GM23248 (cell line): Measurements from ENCODE around the gene CBFA2T3. TPM values are rescaled to one million over a fixed set of nuclear protein-coding genes. Genes with fewer than 3 reads are reported as not detected.

Experiments
- DNase-seq: peaks from one replicate; pipeline ENCODE4 v3.0.0-alpha.2; 2015
- H2AFZ ChIP-seq: fragments of 200-600 bp; sonication (generic); 2 replicates; pipeline ENCODE4 v1.6.1; 2016; ENCODE audit warnings: antibody characterized with exemption
- H3F3A ChIP-seq: fragments of 200-600 bp; sonication (generic); 2 replicates; pipeline ENCODE4 v1.6.1; 2016; ENCODE audit warnings: mild to moderate bottlenecking, antibody characterized with exemption, mixed run types; ENCODE audit not compliant: insufficient read depth
- H3K27ac ChIP-seq: fragments of 200-600 bp; sonication (generic); 2 replicates; pipeline ENCODE4 v1.5.1; 2016; ENCODE audit warnings: mild to moderate bottlenecking
- H3K27me3 ChIP-seq: fragments of 200-600 bp; sonication (generic); replicated peaks from 2 replicates; pipeline ENCODE4 v1.6.1; 2016; ENCODE audit warnings: mild to moderate bottlenecking; ENCODE audit not compliant: insufficient read depth
- H3K36me3 ChIP-seq: fragments of 200-600 bp; sonication (generic); 2 replicates; pipeline ENCODE4 v1.6.1; 2016; ENCODE audit warnings: low read depth, mild to moderate bottlenecking
- H3K4me1 ChIP-seq: fragments of 200-600 bp; sonication (generic); 2 replicates; pipeline ENCODE4 v1.6.1; 2016; ENCODE audit warnings: mild to moderate bottlenecking; ENCODE audit not compliant: insufficient read depth
- H3K4me2 ChIP-seq: fragments of 200-600 bp; sonication (generic); one replicate; pipeline ENCODE4 v1.6.1; 2016; ENCODE audit warnings: mild to moderate bottlenecking; ENCODE audit not compliant: unreplicated experiment
- H3K4me3 ChIP-seq: fragments of 200-600 bp; sonication (generic); 2 replicates; pipeline ENCODE4 v1.5.1; 2016; ENCODE audit warnings: mild to moderate bottlenecking
- H3K79me2 ChIP-seq: fragments of 200-600 bp; sonication (generic); 2 replicates; pipeline ENCODE4 v1.6.1; 2016; ENCODE audit warnings: mild to moderate bottlenecking; ENCODE audit not compliant: insufficient read depth
- H3K9ac ChIP-seq: fragments of 200-600 bp; sonication (generic); 2 replicates; pipeline ENCODE4 v1.6.1; 2016; ENCODE audit warnings: mild to moderate bottlenecking
- H3K9me2 ChIP-seq: fragments of 200-600 bp; sonication (generic); 2 replicates; pipeline ENCODE4 v1.6.1; 2016; ENCODE audit warnings: mixed run types, mild to moderate bottlenecking, moderate library complexity; ENCODE audit not compliant: insufficient read depth
- H3K9me3 ChIP-seq: fragments of 200-600 bp; sonication (generic); one replicate; pipeline ENCODE4 v1.6.1; 2017; ENCODE audit warnings: low read depth
- H4K20me1 ChIP-seq: fragments of 200-600 bp; sonication (generic); 2 replicates; pipeline ENCODE4 v1.6.0; 2016; ENCODE audit not compliant: insufficient read depth
- EZH2 ChIP-seq: fragments of 200-600 bp; sonication (generic); IDR thresholded peaks from 2 replicates; pipeline ENCODE4 v1.6.1; 2018; ENCODE audit warnings: antibody characterized with exemption, mild to moderate bottlenecking; ENCODE audit not compliant: insufficient read depth, poor library complexity, severe bottlenecking
- EZH2phosphoT487 ChIP-seq: fragments of 200-600 bp; sonication (generic); IDR thresholded peaks from 2 replicates; pipeline ENCODE4 v1.6.1; 2018; ENCODE audit warnings: antibody characterized with exemption, moderate library complexity, mild to moderate bottlenecking, low read depth; ENCODE audit not compliant: insufficient read depth
- WGBS, 2 experiments: methylation state at CpG; one replicate each; pipeline ENCODE4 v1.1.6; 2015 to 2017; ENCODE audit warnings: low lambda C conversion rate in 2 of 2, low coverage in 1 of 2; ENCODE audit errors: missing lambda C conversion rate in 2 of 2; 5-methylcytosine and 5-hydroxymethylcytosine counted together
- in situ Hi-C: fragments of 300-500 bp; cut with MboI; formaldehyde crosslinking; loops from 2 replicates; pipeline ENCODE4 v1.15.0; 2020
- polyA plus RNA-seq: library from polyadenylated mRNA; unstranded; fragments of >200 nt; fragmentation: Nextera tagmentation; extraction: Ambion mirVana; gene quantifications from 2 replicates; pipeline ENCODE4 v1.2.1, GENCODE V29; 2016
- total RNA-seq: library from RNA; depleted of rRNA; stranded (reverse); fragments of >200 nt; shearing (Covaris generic); gene quantifications from 2 replicates; pipeline ENCODE4 v1.2.3, GENCODE V29; 2014

Gene CBFA2T3
- total and polyA plus RNA-seq, 2 experiments from 2014 or later: not detected

GRCh38 chr16:88886845-88887521, 90.0 kb downstream of the CBFA2T3 start:
- in situ Hi-C loops: no loop called here
- Histone ChIP-seq H3K9ac (no peak overlapping the region), H4K20me1 (no peaks in the 10 kb centered on the region), H3K9me2 (no peaks in the 10 kb centered on the region), H3F3A (no peaks in the 10 kb centered on the region), H3K4me1 (no peaks in the 10 kb centered on the region), H3K79me2 (no peaks in the 10 kb centered on the region), H2AFZ (no peak overlapping the region), H3K4me3 (no peak overlapping the region), H3K27ac (no peak overlapping the region), H3K27me3 (no peaks in the 10 kb centered on the region), H3K36me3 (no peaks in the 10 kb centered on the region), H3K9me3 (no peaks in the 10 kb centered on the region), H3K4me2 (no peak overlapping the region)
- no peak for DNase-seq
- TF ChIP-seq EZH2phosphoT487 (no peak), EZH2 (no peak)
- 58 to 61% methylated on average over 33 to 39 of the region's 39 CpGs for WGBS, 2 experiments

- Histone ChIP-seq H3K4me2 (no peak overlapping the region), H3K4me1 (no peaks in the 10 kb centered on the region), H3F3A (no peaks in the 10 kb centered on the region), H3K27ac (no peak overlapping the region), H3K4me3 (no peak overlapping the region), H3K9me3 (no peaks in the 10 kb centered on the region), H4K20me1 (no peaks in the 10 kb centered on the region), H3K9ac (no peak overlapping the region), H3K79me2 (no peaks in the 10 kb centered on the region), H3K36me3 (no peaks in the 10 kb centered on the region), H3K9me2 (no peaks in the 10 kb centered on the region), H2AFZ (no peak overlapping the region), H3K27me3 (no peaks in the 10 kb centered on the region)
- WGBS, 2 experiments: 84 to 91% methylated on average over 13 to 15 of the region's 15 CpGs
- in situ Hi-C loops: no loop called here
- no peak for TF ChIP-seq EZH2
- no peak for TF ChIP-seq EZH2phosphoT487
- DNase-seq: no peak
Observed at GRCh38 chr16:88886420-88886844, 90.6 kb downstream of the CBFA2T3 start.

- TF ChIP-seq EZH2 (no peak), EZH2phosphoT487 (no peak)
- Histone ChIP-seq H3K27me3 (no peaks in the 10 kb centered on the region), H3K9ac (no peak overlapping the region), H3K4me1 (no peaks in the 10 kb centered on the region), H2AFZ (no peak overlapping the region), H3K9me3 (no peaks in the 10 kb centered on the region), H4K20me1 (no peaks in the 10 kb centered on the region), H3K9me2 (no peaks in the 10 kb centered on the region), H3K79me2 (no peaks in the 10 kb centered on the region), H3K27ac (no peak overlapping the region), H3K36me3 (no peaks in the 10 kb centered on the region), H3F3A (no peaks in the 10 kb centered on the region), H3K4me3 (no peak overlapping the region), H3K4me2 (no peak overlapping the region)
- WGBS, 2 experiments: 82 to 84% methylated on average over 25 to 28 of the region's 28 CpGs
- in situ Hi-C loops: no loop called here
- no peak for DNase-seq
Observed at GRCh38 chr16:88885693-88886280, 91.2 kb downstream of the CBFA2T3 start.

GRCh38 chr16:88884569-88885271, 92.3 kb downstream of the CBFA2T3 start:
- Histone ChIP-seq H4K20me1 (no peaks in the 10 kb centered on the region), H3K4me2 (no peak overlapping the region), H3K27ac (no peak overlapping the region), H3K9ac (no peak overlapping the region), H3K4me1 (no peaks in the 10 kb centered on the region), H3K9me2 (no peaks in the 10 kb centered on the region), H3K9me3 (no peaks in the 10 kb centered on the region), H3F3A (no peaks in the 10 kb centered on the region), H3K27me3 (no peaks in the 10 kb centered on the region), H3K4me3 (no peak overlapping the region), H3K79me2 (no peaks in the 10 kb centered on the region), H2AFZ (no peak overlapping the region), H3K36me3 (no peaks in the 10 kb centered on the region)
- in situ Hi-C loops: no loop called here
- no peak for DNase-seq
- WGBS, 2 experiments: 85 to 91% methylated on average over 31 to 37 of the region's 39 CpGs
- TF ChIP-seq EZH2phosphoT487 (no peak), EZH2 (no peak)
